ENCODE results near the gene SLC2A13. TPM values are rescaled to one million over a fixed set of nuclear protein-coding genes. Genes with fewer than 3 reads are reported as not detected.

The SLC2A13 gene
- total RNA-seq, 1 donor from 2014 or later = 17.4 TPM

GRCh38 chr12:40075458-40075857 lies 30.4 kb downstream of the SLC2A13 start:
- Histone ChIP-seq H3K4me1 (no peaks in the 10 kb centered on the region), H3K4me3 (no peak overlapping the region), H3K36me3 (no peaks in the 10 kb centered on the region), H3K27me3 (no peaks in the 10 kb centered on the region), H3K27ac (no peak overlapping the region), H3K9me3 (no peaks in the 10 kb centered on the region)
- TF ChIP-seq CTCF (IDR thresholded peaks at IDR 0.05) (no peak), POLR2A (IDR thresholded peaks at IDR 0.05) (no peak), POLR2AphosphoS5 (IDR thresholded peaks at IDR 0.05; ENCODE audit: insufficient read depth in 1 of 2, low read depth in 1 of 2) (no peak)
- DNase-seq (ENCODE audit: extremely low spot score in 2 of 2) = no peak
- intact Hi-C loops (cut with DNase I) = no loop called here

- Histone ChIP-seq H3K36me3 (no peaks in the 10 kb centered on the region), H3K9me3 (no peaks in the 10 kb centered on the region), H3K27ac (no peak overlapping the region), H3K4me3 (no peak overlapping the region), H3K4me1 (no peaks in the 10 kb centered on the region), H3K27me3 (no peaks in the 10 kb centered on the region)
- no peak for DNase-seq (ENCODE audit: extremely low spot score in 2 of 2)
- TF ChIP-seq POLR2AphosphoS5 (IDR thresholded peaks at IDR 0.05; ENCODE audit: insufficient read depth in 1 of 2, low read depth in 1 of 2) = no peak
- TF ChIP-seq CTCF (IDR thresholded peaks at IDR 0.05) = no peak
- no peak for TF ChIP-seq POLR2A (IDR thresholded peaks at IDR 0.05)
- intact Hi-C loops (cut with DNase I) = no loop called here
Measured at GRCh38 chr12:40068416-40068815, 37.5 kb downstream of the SLC2A13 start.

- TF ChIP-seq POLR2AphosphoS5 (IDR thresholded peaks at IDR 0.05; ENCODE audit: insufficient read depth in 1 of 2, low read depth in 1 of 2) = no peak
- no peak for TF ChIP-seq POLR2A (IDR thresholded peaks at IDR 0.05)
- TF ChIP-seq CTCF (IDR thresholded peaks at IDR 0.05) = no peak
- Histone ChIP-seq H3K4me3 (no peak overlapping the region), H3K4me1 (peaks cover 6% of the 10 kb centered on the region), H3K27me3 (no peaks in the 10 kb centered on the region), H3K9me3 (no peaks in the 10 kb centered on the region), H3K27ac (no peak overlapping the region), H3K36me3 (no peaks in the 10 kb centered on the region)
- intact Hi-C loops (cut with DNase I) = no loop called here
- DNase-seq (ENCODE audit: extremely low spot score in 2 of 2) = no peak
Measured at GRCh38 chr12:40065636-40066035, 40.2 kb downstream of the SLC2A13 start.

- Histone ChIP-seq H3K4me3 (no peak overlapping the region), H3K27ac (no peak overlapping the region), H3K4me1 (peaks cover 6% of the 10 kb centered on the region), H3K27me3 (no peaks in the 10 kb centered on the region), H3K36me3 (no peaks in the 10 kb centered on the region), H3K9me3 (no peaks in the 10 kb centered on the region)
- intact Hi-C loops (cut with DNase I) = no loop called here
- DNase-seq (ENCODE audit: extremely low spot score in 2 of 2) = no peak
- TF ChIP-seq POLR2AphosphoS5 (IDR thresholded peaks at IDR 0.05; ENCODE audit: insufficient read depth in 1 of 2, low read depth in 1 of 2) = no peak
- TF ChIP-seq POLR2A (IDR thresholded peaks at IDR 0.05) = no peak
- no peak for TF ChIP-seq CTCF (IDR thresholded peaks at IDR 0.05)
Measured at GRCh38 chr12:40063414-40063813, 42.5 kb downstream of the SLC2A13 start.

- H3K27ac ChIP-seq = no peak overlapping the region
- no peaks in the 10 kb centered on the region for H3K9me3 ChIP-seq
- H3K27me3 ChIP-seq = no peaks in the 10 kb centered on the region
- H3K4me1 ChIP-seq = peaks cover 11% of the 10 kb centered on the region
- intact Hi-C loops (cut with DNase I) = no loop called here
- TF ChIP-seq POLR2A (IDR thresholded peaks at IDR 0.05) (no peak), CTCF (IDR thresholded peaks at IDR 0.05) (no peak), POLR2AphosphoS5 (IDR thresholded peaks at IDR 0.05; ENCODE audit: insufficient read depth in 1 of 2, low read depth in 1 of 2) (no peak)
- no peaks in the 10 kb centered on the region for H3K36me3 ChIP-seq
- DNase-seq (ENCODE audit: extremely low spot score in 2 of 2) = no peak
- no peak overlapping the region for H3K4me3 ChIP-seq
Measured at GRCh38 chr12:40058721-40059190, 47.1 kb downstream of the SLC2A13 start.

Measured in vagina (tissue), 2 donors.